ENCODE data around the gene PDIK1L. TPM values are rescaled to one million over a fixed set of nuclear protein-coding genes. Genes with fewer than 3 reads are reported as not detected.

The PDIK1L gene
- total and polyA plus RNA-seq, 8 donors, result 1.7 to 12.1 (median 6.0) TPM

DNA sequence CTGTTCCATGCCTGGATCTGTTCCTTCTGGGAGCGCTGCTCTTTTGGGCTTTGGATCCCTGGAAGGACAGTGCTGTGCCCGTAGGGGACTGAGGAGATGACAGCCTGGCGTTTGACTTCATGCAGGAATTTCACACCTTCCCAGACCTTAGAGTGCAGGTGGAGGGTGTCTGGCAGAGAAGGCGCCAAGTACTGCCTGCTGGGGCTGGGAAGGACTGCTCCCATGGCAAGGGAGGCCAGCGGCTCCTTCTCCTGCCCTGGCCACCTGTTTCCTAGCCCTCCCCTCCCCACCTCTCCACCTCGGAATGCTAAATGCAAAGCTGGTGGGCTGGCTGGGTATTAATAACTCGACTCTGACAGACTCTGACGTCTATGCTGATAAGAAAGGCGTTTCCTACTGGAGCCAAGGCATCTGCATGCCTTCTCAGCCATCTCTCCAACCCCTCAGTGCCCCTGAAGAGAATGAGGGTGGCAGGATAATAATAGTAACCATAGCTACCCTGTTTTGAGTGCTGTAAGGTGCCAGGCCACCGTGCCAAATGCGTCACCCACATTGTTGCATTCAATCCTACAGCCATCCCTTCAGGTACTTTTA is 17.5 kb upstream of the PDIK1L start:
- 19 to 21% methylated on average over 11 of the region's 11 CpGs for WGBS, 2 donors
- intact Hi-C loops (cut with DNase I), result no loop called here
- Histone ChIP-seq H3K27me3 (no peaks in the 10 kb centered on the region), H3K27ac (peak overlapping the region; percentile 17 to 63 (median 36)), H3K9me3 (no peaks in the 10 kb centered on the region), H3K4me1 (peaks cover 5 to 14% (median 9%) of the 10 kb centered on the region in 3 donors), H3K36me3 (no peaks in the 10 kb centered on the region), H3K4me3 (no peak overlapping the region)
- FAIRE-seq (no peak), ATAC-seq (peak; percentile 88 to 91 (median 90)), DNase-seq (peak; percentile 62 to 82 (median 74))
- no peak for TF ChIP-seq CTCF (IDR thresholded peaks at IDR 0.05)

GRCh38 chr1:26094677-26095383 is 16.8 kb upstream of the PDIK1L start:
- no peaks in the 10 kb centered on the region for H3K9me3 ChIP-seq
- FAIRE-seq, result no peak
- ATAC-seq, result peak; percentile 15 to 56 (median 36)
- WGBS, 2 donors, result 71 to 77% methylated on average over 17 of the region's 17 CpGs
- H3K27me3 ChIP-seq, result no peaks in the 10 kb centered on the region
- peak in 5 of 6 donors; percentile 23 to 59 (median 50) for DNase-seq
- H3K36me3 ChIP-seq, result no peaks in the 10 kb centered on the region
- peak overlapping the region in 3 of 4 donors; percentile 56 to 63 (median 58) for H3K27ac ChIP-seq
- intact Hi-C loops (cut with DNase I), result no loop called here
- no peak overlapping the region for H3K4me3 ChIP-seq
- H3K4me1 ChIP-seq, result peaks cover 5 to 14% (median 9%) of the 10 kb centered on the region in 3 donors
- no peak for TF ChIP-seq CTCF (IDR thresholded peaks at IDR 0.05)

GRCh38 chr1:26096471-26096870 is 15.2 kb upstream of the PDIK1L start:
- H3K4me1 ChIP-seq, result peaks cover 5 to 14% (median 9%) of the 10 kb centered on the region in 3 donors
- no peak for ATAC-seq
- DNase-seq, result no peak
- H3K27ac ChIP-seq, result no peak overlapping the region
- no peak for FAIRE-seq
- 76 to 82% methylated on average over 2 of the region's 2 CpGs for WGBS, 2 donors
- no peaks in the 10 kb centered on the region for H3K9me3 ChIP-seq
- no peaks in the 10 kb centered on the region for H3K36me3 ChIP-seq
- intact Hi-C loops (cut with DNase I), result no loop called here
- no peak overlapping the region for H3K4me3 ChIP-seq
- no peaks in the 10 kb centered on the region for H3K27me3 ChIP-seq
- TF ChIP-seq CTCF (IDR thresholded peaks at IDR 0.05), result no peak

DNA sequence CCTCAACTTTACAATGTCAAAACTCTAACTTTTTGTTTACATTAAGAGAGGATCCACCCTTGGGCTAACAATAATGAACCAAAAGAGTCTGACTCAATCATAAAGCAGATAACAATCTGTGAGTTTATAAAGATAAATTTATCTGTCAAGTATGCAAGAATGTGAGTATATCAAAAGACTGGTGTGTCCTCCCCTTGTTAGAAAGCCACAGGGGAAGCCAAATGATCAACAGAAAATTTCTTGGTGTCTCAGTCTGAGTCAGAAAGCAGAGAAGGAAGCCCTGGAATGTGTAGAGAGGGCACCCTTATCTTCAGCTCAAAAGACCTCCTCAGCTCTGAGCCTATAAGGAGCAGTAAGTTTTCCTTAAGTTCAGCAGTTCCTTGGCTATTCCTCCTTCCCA is 13.9 kb upstream of the PDIK1L start:
- no peak overlapping the region for H3K27ac ChIP-seq
- no peak for ATAC-seq

More for the DNA sequence above, 13.9 kb upstream of the PDIK1L start:
- intact Hi-C loops (cut with DNase I), result no loop called here
- Histone ChIP-seq H3K4me3 (no peak overlapping the region), H3K36me3 (no peaks in the 10 kb centered on the region), H3K27me3 (no peaks in the 10 kb centered on the region), H3K9me3 (no peaks in the 10 kb centered on the region), H3K4me1 (peaks cover 5 to 14% (median 9%) of the 10 kb centered on the region in 3 donors)
- no peak for DNase-seq
- TF ChIP-seq CTCF (IDR thresholded peaks at IDR 0.05), result no peak
- FAIRE-seq, result no peak

All from pancreas (tissue), 10 donors.